Measurements from ENCODE around the gene VPS33A. TPM values are rescaled to one million over a fixed set of nuclear protein-coding genes. Genes with fewer than 3 reads are reported as not detected.

The VPS33A gene
- total and polyA plus RNA-seq, 10 of the 15 experiments (the other 5 are each of a cell fraction or from before 2014, with no cell fraction given) = 7.7 to 33.6 (median 21.6) TPM

DNA sequence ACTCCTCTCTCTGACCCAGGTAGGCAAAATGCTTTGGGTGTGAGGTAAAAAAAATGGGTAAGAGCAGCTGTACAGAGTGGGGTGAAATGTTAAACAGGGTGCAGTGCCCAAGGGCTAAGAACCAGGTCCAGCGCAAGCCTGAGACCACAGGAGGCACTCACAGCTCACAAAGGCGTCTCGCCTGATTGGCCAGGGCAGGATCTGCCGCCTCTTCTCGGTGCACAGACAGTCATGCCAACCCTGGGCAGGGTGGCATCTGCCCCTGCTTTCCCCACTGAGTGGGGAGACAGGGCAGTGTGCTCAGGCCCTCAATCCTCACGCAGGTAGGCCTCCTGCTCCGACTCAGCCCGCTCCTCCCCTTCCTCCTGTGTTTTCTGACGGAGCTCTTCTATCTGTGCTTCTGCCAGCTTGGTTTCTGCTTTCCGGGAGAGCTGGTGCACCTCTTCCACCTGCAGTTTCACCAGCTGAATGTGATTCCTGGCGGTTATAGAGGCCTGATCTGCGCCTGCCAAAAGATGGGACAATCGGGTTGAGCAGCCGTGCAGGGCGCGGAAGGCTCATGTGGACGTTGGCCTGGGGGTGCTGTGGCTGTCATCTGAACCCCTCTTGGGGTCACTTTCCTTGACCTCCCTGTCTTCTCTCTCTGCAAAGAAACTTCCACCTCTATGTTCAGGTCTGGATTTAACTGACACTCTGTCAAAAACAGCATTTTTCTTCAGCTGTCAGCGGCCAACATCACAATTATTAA, 58.0 kb downstream of the VPS33A start (continued):
- TF ChIP-seq KAT2A (conservative IDR thresholded peaks at IDR 0.05; ENCODE audit: control insufficient read depth, low read depth, low read length) (no peak), BHLHE40 (IDR thresholded peaks at IDR 0.05; ENCODE audit: borderline replicate concordance in 1 of 2, low read depth in 2 of 2, low read length in 1 of 2) (no peak)
- TF ChIP-seq, protein P1, sequence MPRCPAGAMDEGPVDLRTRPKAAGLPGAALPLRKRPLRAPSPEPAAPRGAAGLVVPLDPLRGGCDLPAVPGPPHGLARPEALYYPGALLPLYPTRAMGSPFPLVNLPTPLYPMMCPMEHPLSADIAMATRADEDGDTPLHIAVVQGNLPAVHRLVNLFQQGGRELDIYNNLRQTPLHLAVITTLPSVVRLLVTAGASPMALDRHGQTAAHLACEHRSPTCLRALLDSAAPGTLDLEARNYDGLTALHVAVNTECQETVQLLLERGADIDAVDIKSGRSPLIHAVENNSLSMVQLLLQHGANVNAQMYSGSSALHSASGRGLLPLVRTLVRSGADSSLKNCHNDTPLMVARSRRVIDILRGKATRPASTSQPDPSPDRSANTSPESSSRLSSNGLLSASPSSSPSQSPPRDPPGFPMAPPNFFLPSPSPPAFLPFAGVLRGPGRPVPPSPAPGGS (IDR thresholded peaks at IDR 0.05; ENCODE audit: borderline replicate concordance, insufficient read depth, low read depth, low read length, poor library complexity, severe bottlenecking) = no peak
- TF ChIP-seq, protein P2, sequence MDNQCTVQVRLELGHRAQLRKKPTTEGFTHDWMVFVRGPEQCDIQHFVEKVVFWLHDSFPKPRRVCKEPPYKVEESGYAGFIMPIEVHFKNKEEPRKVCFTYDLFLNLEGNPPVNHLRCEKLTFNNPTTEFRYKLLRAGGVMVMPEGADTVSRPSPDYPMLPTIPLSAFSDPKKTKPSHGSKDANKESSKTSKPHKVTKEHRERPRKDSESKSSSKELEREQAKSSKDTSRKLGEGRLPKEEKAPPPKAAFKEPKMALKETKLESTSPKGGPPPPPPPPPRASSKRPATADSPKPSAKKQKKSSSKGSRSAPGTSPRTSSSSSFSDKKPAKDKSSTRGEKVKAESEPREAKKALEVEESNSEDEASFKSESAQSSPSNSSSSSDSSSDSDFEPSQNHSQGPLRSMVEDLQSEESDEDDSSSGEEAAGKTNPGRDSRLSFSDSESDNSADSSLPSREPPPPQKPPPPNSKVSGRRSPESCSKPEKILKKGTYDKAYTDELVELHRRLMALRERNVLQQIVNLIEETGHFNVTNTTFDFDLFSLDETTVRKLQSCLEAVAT (IDR thresholded peaks at IDR 0.05) = no peak

DNA sequence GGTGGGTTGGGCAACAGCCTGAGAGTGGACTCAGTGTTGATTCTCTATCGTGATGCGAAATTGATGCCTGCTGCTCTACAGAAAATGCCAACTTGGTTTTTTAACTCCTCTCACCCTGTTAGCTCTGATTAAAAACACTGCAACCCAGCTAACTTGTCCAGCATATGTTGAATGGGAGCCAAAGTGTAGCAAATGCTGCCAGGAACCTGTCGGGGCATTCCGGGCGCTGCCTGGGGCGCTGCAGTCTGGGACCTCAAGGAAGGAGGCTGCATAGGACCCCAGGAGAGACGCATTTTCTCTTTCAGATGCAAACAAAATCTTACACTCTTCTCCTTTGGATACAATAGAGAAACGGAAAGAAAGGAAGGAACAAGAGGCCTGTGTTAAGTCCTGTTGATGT, 58.9 kb downstream of the VPS33A start:
- Histone ChIP-seq H3K27me3 (replicated peaks in 1 of 2; ENCODE audit: control insufficient read depth in 2 of 2, insufficient read depth in 2 of 2, low read length in 1 of 2) (peaks cover 0 to 4% of the 10 kb centered on the region in 2 experiments; a peak in 3 of 4 replicates), H3K4me3 (no peak overlapping the region), H3K36me3 (ENCODE audit: control insufficient read depth in 2 of 2, insufficient read depth in 2 of 2, low read length in 1 of 2) (peaks cover 10 to 11% of the 10 kb centered on the region in 2 experiments; a peak in 3 of 4 replicates), H3K9ac (ENCODE audit: control insufficient read depth, insufficient read depth, low read length) (no peak overlapping the region), H3K4me2 (ENCODE audit: control insufficient read depth, insufficient read depth) (no peak overlapping the region), H3K4me1 (ENCODE audit: control insufficient read depth, insufficient read depth, low read length) (no peaks in the 10 kb centered on the region), H3K9me3 (replicated peaks; ENCODE audit: control insufficient read depth, insufficient read depth, low read length) (no peaks in the 10 kb centered on the region; the same call in 2 of the 3 replicates), H3K27ac (ENCODE audit: control insufficient read depth, insufficient read depth) (no peak overlapping the region), H2AFZ (ENCODE audit: control insufficient read depth, low read depth, low read length) (no peak overlapping the region), H4K20me1 (ENCODE audit: control insufficient read depth, insufficient read depth) (no peaks in the 10 kb centered on the region; the same call in 1 of the 2 replicates), H3K79me2 (ENCODE audit: control insufficient read depth, insufficient read depth, low read length) (no peaks in the 10 kb centered on the region)
- WGBS (ENCODE audit: insufficient coverage, insufficient replicate concordance, low lambda C conversion rate, missing lambda C conversion rate) = 88% methylated on average over 8 of the region's 8 CpGs
- SMC1A ChIA-PET (ENCODE audit: uncharacterized antibody, unreplicated experiment) = no interaction called here
- intact Hi-C loops (cut with micrococcal nuclease; ENCODE audit: unreplicated experiment) (no loop called here), in situ Hi-C loops (cut with MboI) (no loop called here)
- RAD21 ChIA-PET (ENCODE audit: unreplicated experiment) = no interaction called here
- no peak for ATAC-seq
- CTCF ChIA-PET = no interaction called here
- DNase-seq (ENCODE audit: low read depth, low spot score) = no peak
- no peak for FAIRE-seq
- POLR2A ChIA-PET = no interaction called here
- BruUV-seq (replicated peaks) = no TSS peak
- TF ChIP-seq, protein P3, sequence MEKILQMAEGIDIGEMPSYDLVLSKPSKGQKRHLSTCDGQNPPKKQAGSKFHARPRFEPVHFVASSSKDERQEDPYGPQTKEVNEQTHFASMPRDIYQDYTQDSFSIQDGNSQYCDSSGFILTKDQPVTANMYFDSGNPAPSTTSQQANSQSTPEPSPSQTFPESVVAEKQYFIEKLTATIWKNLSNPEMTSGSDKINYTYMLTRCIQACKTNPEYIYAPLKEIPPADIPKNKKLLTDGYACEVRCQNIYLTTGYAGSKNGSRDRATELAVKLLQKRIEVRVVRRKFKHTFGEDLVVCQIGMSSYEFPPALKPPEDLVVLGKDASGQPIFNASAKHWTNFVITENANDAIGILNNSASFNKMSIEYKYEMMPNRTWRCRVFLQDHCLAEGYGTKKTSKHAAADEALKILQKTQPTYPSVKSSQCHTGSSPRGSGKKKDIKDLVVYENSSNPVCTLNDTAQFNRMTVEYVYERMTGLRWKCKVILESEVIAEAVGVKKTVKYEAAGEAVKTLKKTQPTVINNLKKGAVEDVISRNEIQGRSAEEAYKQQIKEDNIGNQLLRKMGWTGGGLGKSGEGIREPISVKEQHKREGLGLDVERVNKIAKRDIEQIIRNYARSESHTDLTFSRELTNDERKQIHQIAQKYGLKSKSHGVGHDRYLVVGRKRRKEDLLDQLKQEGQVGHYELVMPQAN (conservative IDR thresholded peaks at IDR 0.05) = no peak
- TF ChIP-seq NFXL1 (IDR thresholded peaks at IDR 0.05; ENCODE audit: borderline replicate concordance) (no peak), SIN3A (IDR thresholded peaks at IDR 0.05; ENCODE audit: low read depth, low read length) (no peak), SRF (IDR thresholded peaks at IDR 0.05; ENCODE audit: low read depth in 2 of 2, low read length in 2 of 2) (no peak), STAT1 (conservative IDR thresholded peaks at IDR 0.05) (no peak), NR2F1 (conservative IDR thresholded peaks at IDR 0.05) (no peak), FOS (IDR thresholded peaks at IDR 0.05; ENCODE audit: borderline replicate concordance, extremely low read depth, insufficient read length) (no peak)
- TF ChIP-seq, protein P4, sequence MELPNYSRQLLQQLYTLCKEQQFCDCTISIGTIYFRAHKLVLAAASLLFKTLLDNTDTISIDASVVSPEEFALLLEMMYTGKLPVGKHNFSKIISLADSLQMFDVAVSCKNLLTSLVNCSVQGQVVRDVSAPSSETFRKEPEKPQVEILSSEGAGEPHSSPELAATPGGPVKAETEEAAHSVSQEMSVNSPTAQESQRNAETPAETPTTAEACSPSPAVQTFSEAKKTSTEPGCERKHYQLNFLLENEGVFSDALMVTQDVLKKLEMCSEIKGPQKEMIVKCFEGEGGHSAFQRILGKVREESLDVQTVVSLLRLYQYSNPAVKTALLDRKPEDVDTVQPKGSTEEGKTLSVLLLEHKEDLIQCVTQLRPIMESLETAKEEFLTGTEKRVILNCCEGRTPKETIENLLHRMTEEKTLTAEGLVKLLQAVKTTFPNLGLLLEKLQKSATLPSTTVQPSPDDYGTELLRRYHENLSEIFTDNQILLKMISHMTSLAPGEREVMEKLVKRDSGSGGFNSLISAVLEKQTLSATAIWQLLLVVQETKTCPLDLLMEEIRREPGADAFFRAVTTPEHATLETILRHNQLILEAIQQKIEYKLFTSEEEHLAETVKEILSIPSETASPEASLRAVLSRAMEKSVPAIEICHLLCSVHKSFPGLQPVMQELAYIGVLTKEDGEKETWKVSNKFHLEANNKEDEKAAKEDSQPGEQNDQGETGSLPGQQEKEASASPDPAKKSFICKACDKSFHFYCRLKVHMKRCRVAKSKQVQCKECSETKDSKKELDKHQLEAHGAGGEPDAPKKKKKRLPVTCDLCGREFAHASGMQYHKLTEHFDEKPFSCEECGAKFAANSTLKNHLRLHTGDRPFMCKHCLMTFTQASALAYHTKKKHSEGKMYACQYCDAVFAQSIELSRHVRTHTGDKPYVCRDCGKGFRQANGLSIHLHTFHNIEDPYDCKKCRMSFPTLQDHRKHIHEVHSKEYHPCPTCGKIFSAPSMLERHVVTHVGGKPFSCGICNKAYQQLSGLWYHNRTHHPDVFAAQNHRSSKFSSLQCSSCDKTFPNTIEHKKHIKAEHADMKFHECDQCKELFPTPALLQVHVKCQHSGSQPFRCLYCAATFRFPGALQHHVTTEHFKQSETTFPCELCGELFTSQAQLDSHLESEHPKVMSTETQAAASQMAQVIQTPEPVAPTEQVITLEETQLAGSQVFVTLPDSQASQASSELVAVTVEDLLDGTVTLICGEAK (IDR thresholded peaks at IDR 0.05; ENCODE audit: borderline replicate concordance) = no peak
